ENCODE data around the gene RASA3. TPM values are rescaled to one million over a fixed set of nuclear protein-coding genes. Genes with fewer than 3 reads are reported as not detected.

RASA3 gene
- total RNA-seq, 6 experiments from 2014 or later: 3.5 to 7.9 (median 4.6) TPM

GRCh38 chr13:114152831-114153371, 20.5 kb upstream of the RASA3 start:
- no peaks in the 10 kb centered on the region for H3K9me3 ChIP-seq
- WGBS (ENCODE audit: insufficient coverage, low coverage, low lambda C conversion rate, missing lambda C conversion rate): 48% methylated on average over 15 of the region's 20 CpGs
- H3K36me3 ChIP-seq: no peaks in the 10 kb centered on the region
- peak in 1 of 3 donors; percentile 37 for DNase-seq
- H3K27me3 ChIP-seq: no peaks in the 10 kb centered on the region
- H3K4me1 ChIP-seq: peaks cover 0 to 10% (median 0%) of the 10 kb centered on the region in 4 donors
- intact Hi-C loops (cut with DNase I): no loop called here
- no peak overlapping the region for H3K4me3 ChIP-seq
- TF ChIP-seq CTCF (IDR thresholded peaks at IDR 0.05) (no peak), POLR2A (IDR thresholded peaks at IDR 0.05) (no peak)
- no peak overlapping the region for H3K27ac ChIP-seq
- no peak for ATAC-seq

- peak in 1 of 3 donors; percentile 35 for DNase-seq
- ATAC-seq: no peak
- Histone ChIP-seq H3K4me1 (peaks cover 0 to 10% (median 0%) of the 10 kb centered on the region in 4 donors), H3K36me3 (no peaks in the 10 kb centered on the region), H3K9me3 (no peaks in the 10 kb centered on the region), H3K4me3 (no peak overlapping the region), H3K27me3 (no peaks in the 10 kb centered on the region), H3K27ac (no peak overlapping the region)
- 79% methylated on average over 6 of the region's 7 CpGs for WGBS (ENCODE audit: insufficient coverage, low coverage, low lambda C conversion rate, missing lambda C conversion rate)
- intact Hi-C loops (cut with DNase I): no loop called here
- TF ChIP-seq POLR2A (IDR thresholded peaks at IDR 0.05) (no peak), CTCF (IDR thresholded peaks at IDR 0.05) (no peak)
These were observed 19.8 kb upstream of the RASA3 start for GRCh38 chr13:114152285-114152645.

- H3K4me1 ChIP-seq: peaks cover 0 to 10% (median 0%) of the 10 kb centered on the region in 4 donors
- intact Hi-C loops (cut with DNase I): no loop called here
These were observed 19.3 kb upstream of the RASA3 start for GRCh38 chr13:114151565-114152284.

GRCh38 chr13:114151031-114151430, 18.6 kb upstream of the RASA3 start:
- Histone ChIP-seq H3K9me3 (no peaks in the 10 kb centered on the region), H3K36me3 (no peaks in the 10 kb centered on the region), H3K4me1 (peaks cover 0 to 10% (median 0%) of the 10 kb centered on the region in 4 donors), H3K4me3 (no peak overlapping the region), H3K27me3 (no peaks in the 10 kb centered on the region), H3K27ac (no peak overlapping the region)
- intact Hi-C loops (cut with DNase I): no loop called here
- peak in 1 of 3 donors; percentile 48 for DNase-seq
- 71% methylated on average over 3 of the region's 10 CpGs for WGBS (ENCODE audit: insufficient coverage, low coverage, low lambda C conversion rate, missing lambda C conversion rate)
- ATAC-seq: no peak
- TF ChIP-seq POLR2A (IDR thresholded peaks at IDR 0.05): no peak
- TF ChIP-seq CTCF (IDR thresholded peaks at IDR 0.05): no peak

More at GRCh38 chr13:114151565-114152284, 19.3 kb upstream of the RASA3 start:
- TF ChIP-seq CTCF (IDR thresholded peaks at IDR 0.05): peak in 3 of 4 donors; percentile 24 to 34 (median 29)
- TF ChIP-seq POLR2A (IDR thresholded peaks at IDR 0.05): peak; percentile 49
- Histone ChIP-seq H3K9me3 (no peaks in the 10 kb centered on the region), H3K36me3 (no peaks in the 10 kb centered on the region), H3K4me3 (no peak overlapping the region), H3K27me3 (no peaks in the 10 kb centered on the region), H3K27ac (no peak overlapping the region)
- peak; percentile 84 to 88 (median 87) for DNase-seq
- WGBS (ENCODE audit: insufficient coverage, low coverage, low lambda C conversion rate, missing lambda C conversion rate): 59% methylated on average over 19 of the region's 28 CpGs
- ATAC-seq: peak; percentile 92 to 99 (median 98)

All from right lobe of liver (tissue), 6 donors.